K562 (cell line): ENCODE data around the gene MPRIP. TPM values are rescaled to one million over a fixed set of nuclear protein-coding genes. Genes with fewer than 3 reads are reported as not detected.
A peak's percentile ranks its signal among the peaks of the same experiment; 100 is the strongest.

Experiments used
- ATAC-seq: fragments of 200-7000 bp; cut with Tn5 transposase; 3 replicates; pipeline ENCODE4 v1.9.1; 2020; ENCODE audit warnings: moderate library complexity
- BruUV-seq: library from RNA; stranded (reverse); fragments of 400-500 nt; replicated peaks from 2 replicates; lab custom pipeline; 2021; lab: Mats Ljungman, UMichigan
- CTCF ChIA-PET: fragments of 300-600 bp; formaldehyde crosslinking; extraction: SDS; loops from one replicate; lab custom pipeline; 2021; ENCODE audit warnings: low intra/inter-chr PET ratio; lab: Yijun Ruan, JAX
- POLR2A ChIA-PET: fragments of 300-600, 350-650 bp; sonication (Branson Sonifier 250); formaldehyde crosslinking; extraction: SDS; loops from one replicate; lab custom pipeline; 2021; ENCODE audit warnings: antibody characterized with exemption, inconsistent platforms; lab: Yijun Ruan, JAX
- DNase-seq, 4 experiments: peaks; one replicate each; pipeline versions ENCODE4 v3.0.0 to v3.0.0-alpha.2; 2011 to 2018; ENCODE audit warnings: low spot score in 3 of 4, mixed read lengths in 3 of 4; ENCODE audit errors: extremely low read depth in 1 of 4
- FAIRE-seq: peaks from 2 replicates; lab custom pipeline; 2011; peaks lifted over from hg19 to GRCh38; lab: Jason Lieb, UNC
- H2AFZ ChIP-seq: 2 replicates; pipeline ENCODE4 v1.6.0; 2011; ENCODE audit warnings: low read depth, low read length, control low read depth, inconsistent platforms
- H3K27ac ChIP-seq: fragments of 200-600 bp; 3 replicates; pipeline ENCODE4 v1.8.0; 2011; ENCODE audit warnings: low read depth, mild to moderate bottlenecking, control low read depth, inconsistent platforms, low read length, moderate library complexity, mixed read lengths; ENCODE audit errors: extremely low read depth
- H3K27me3 ChIP-seq, 2 experiments: fragments of 300-600 bp in 1 of 2; 2 replicates in 1 of 2; 3 replicates in 1 of 2; pipeline versions ENCODE4 v1.6.0 to v1.8.0; 2011; ENCODE audit warnings: inconsistent platforms in 2 of 2, low read length in 2 of 2, mild to moderate bottlenecking in 1 of 2, mixed read lengths in 1 of 2, moderate library complexity in 1 of 2; ENCODE audit not compliant: control insufficient read depth in 2 of 2, insufficient read depth in 2 of 2
- H3K36me3 ChIP-seq: fragments of 300-600 bp; 3 replicates; pipeline ENCODE4 v1.8.0; 2011; ENCODE audit warnings: mild to moderate bottlenecking, low read length, inconsistent platforms; ENCODE audit not compliant: control insufficient read depth, insufficient read depth
- H3K4me1 ChIP-seq, 2 experiments: fragments of 200-600 bp in 1 of 2; replicated peaks in 1 of 2; 2 replicates in 1 of 2; 3 replicates in 1 of 2; pipeline versions ENCODE4 v1.5.1 to v1.8.0; 2011; ENCODE audit warnings: inconsistent platforms in 2 of 2, low read length in 2 of 2, mild to moderate bottlenecking in 1 of 2, mixed read lengths in 1 of 2, moderate library complexity in 1 of 2; ENCODE audit not compliant: control insufficient read depth in 2 of 2, insufficient read depth in 2 of 2
- H3K4me2 ChIP-seq: 2 replicates; pipeline ENCODE4 v1.6.1; 2011; ENCODE audit warnings: low read length, control low read depth, inconsistent platforms, mixed read lengths; ENCODE audit not compliant: insufficient read depth
- H3K4me3 ChIP-seq: fragments of 200-600 bp; sonication (generic), shearing (Covaris generic); 2 replicates; pipeline ENCODE4 v1.5.1; 2016; ENCODE audit warnings: control low read depth, inconsistent platforms
- H3K79me2 ChIP-seq: fragments of 200-600 bp; 3 replicates; pipeline ENCODE4 v1.8.0; 2011; ENCODE audit warnings: low read length, inconsistent platforms; ENCODE audit not compliant: control insufficient read depth, insufficient read depth
- H3K9ac ChIP-seq, 2 experiments: 2 replicates each; pipeline versions ENCODE4 v1.6.0 to v1.6.1; 2011; ENCODE audit warnings: low read depth in 2 of 2, low read length in 2 of 2, control low read depth in 1 of 2, inconsistent platforms in 1 of 2, mild to moderate bottlenecking in 1 of 2, mixed read lengths in 1 of 2; ENCODE audit not compliant: insufficient read depth in 1 of 2
- H3K9me1 ChIP-seq: one replicate; pipeline ENCODE4 v1.6.0; 2011; ENCODE audit warnings: inconsistent platforms, mild to moderate bottlenecking, low read length, moderate library complexity; ENCODE audit not compliant: control insufficient read depth, insufficient read depth
- H3K9me3 ChIP-seq: replicated peaks from 2 replicates; pipeline ENCODE4 v1.5.1; 2011; ENCODE audit warnings: low read depth, low read length, inconsistent platforms; ENCODE audit not compliant: control insufficient read depth, insufficient read depth
- H4K20me1 ChIP-seq: replicated peaks from 2 replicates; pipeline ENCODE4 v1.6.1; 2011; ENCODE audit warnings: low read length, inconsistent platforms, mixed read lengths; ENCODE audit not compliant: control insufficient read depth, insufficient read depth
- BCL6 ChIP-seq: fragments of 250-450 bp; sonication (Bioruptor Pico); IDR thresholded peaks from 2 replicates; pipeline ENCODE4 v1.4.0; 2020
- CBFA2T2 ChIP-seq: fragments of 450-650 bp; conservative IDR thresholded peaks from 2 replicates; pipeline ENCODE4 v1.6.1; 2017; ENCODE audit warnings: mild to moderate bottlenecking
- EP400 ChIP-seq: fragments of 450-650 bp; IDR thresholded peaks from 2 replicates; pipeline ENCODE4 v1.6.1; 2017; ENCODE audit warnings: antibody characterized with exemption, mild to moderate bottlenecking, moderate library complexity
- HDAC8 ChIP-seq: fragments of 450-650 bp; IDR thresholded peaks from 2 replicates; pipeline ENCODE4 v1.6.1; 2016; ENCODE audit warnings: mild to moderate bottlenecking, missing genetic modification characterization, moderate library complexity, missing compliant biosample characterization
- KLF6 ChIP-seq: fragments of 250-450 bp; sonication (Bioruptor Pico); IDR thresholded peaks from 2 replicates; pipeline ENCODE4 v1.4.0; 2020; ENCODE audit warnings: mild to moderate bottlenecking, moderate library complexity, borderline replicate concordance
- MECOM ChIP-seq: fragments of 250-450 bp; sonication (Bioruptor Pico); IDR thresholded peaks from 2 replicates; pipeline ENCODE4 v1.8.0; 2022; ENCODE audit warnings: inconsistent platforms
- PCBP2 ChIP-seq: fragments of 200-400 bp; formaldehyde crosslinking; IDR thresholded peaks from 2 replicates; pipeline ENCODE4 v1.6.1; 2018; ENCODE audit warnings: low read length, low read depth, mild to moderate bottlenecking, moderate library complexity; ENCODE audit not compliant: poor library complexity, severe bottlenecking
- POLR2AphosphoS5 ChIP-seq: IDR thresholded peaks from 2 replicates; pipeline ENCODE4 v1.6.1; 2011; ENCODE audit warnings: mild to moderate bottlenecking, low read depth, low read length, moderate library complexity; ENCODE audit not compliant: control insufficient read depth, insufficient read depth
- SRSF3 ChIP-seq: fragments of 200-400 bp; formaldehyde crosslinking; IDR thresholded peaks from 2 replicates; pipeline ENCODE4 v1.6.1; 2016; ENCODE audit warnings: mild to moderate bottlenecking, low read length, moderate library complexity; ENCODE audit not compliant: insufficient read depth
- ZNF23 ChIP-seq: fragments of 250-450 bp; sonication (Bioruptor Pico); IDR thresholded peaks from 2 replicates; pipeline ENCODE4 v1.4.0; 2020; ENCODE audit warnings: mild to moderate bottlenecking
- WGBS: fragments of 100-300 bp; shearing (Covaris generic); methylation state at CpG from one replicate; pipeline ENCODE4 v1.1.6; 2016; ENCODE audit warnings: low coverage, mixed read lengths; ENCODE audit not compliant: insufficient coverage; ENCODE audit errors: missing lambda C conversion rate; 5-methylcytosine and 5-hydroxymethylcytosine counted together
- in situ Hi-C: fragments of 300-500 bp; cut with MboI; formaldehyde crosslinking; loops from 4 replicates; pipeline ENCODE4 v1.15.0; 2018; ENCODE audit warnings: inconsistent platforms, mixed read lengths
- intact Hi-C: fragments of 100-400 bp; cut with micrococcal nuclease; formaldehyde crosslinking; loops from 2 replicates; pipeline ENCODE4 v1.14.2; 2022
- polyA plus RNA-seq, 8 experiments: library from polyadenylated mRNA; depleted of rRNA in 4 of 8; stranded (reverse) in 5 of 8; unstranded in 3 of 8; fragments of >200 nt; fragmentation: Nextera tagmentation in 2 of 8; fragmentation: Illumina TruSeq in 1 of 8; extraction: Ambion mirVana in 2 of 8; extraction: Trizol in 1 of 8; gene quantifications; 2 replicates each; pipeline versions ENCODE4 v1.2.1 to v1.2.3, GENCODE V29; 2011 to 2014; ENCODE audit warnings: inconsistent platforms in 1 of 8, missing spikeins in 1 of 8
- total RNA-seq, 7 experiments: library from RNA; depleted of rRNA in 6 of 7; stranded (reverse); fragments of >200 nt in 6 of 7; fragmentation: Illumina TruSeq in 2 of 7; extraction: Trizol in 2 of 7; gene quantifications; 2 replicates each; pipeline versions ENCODE4 v1.2.1 to v1.2.3, GENCODE V29; 2011 to 2021; ENCODE audit warnings: low replicate concordance in 1 of 7

Gene MPRIP
- total and polyA plus RNA-seq, 9 of the 15 experiments (the other 6 are each of a cell fraction or from before 2014, with no cell fraction given), result 10.0 to 72.6 (median 30.1) TPM

DNA sequence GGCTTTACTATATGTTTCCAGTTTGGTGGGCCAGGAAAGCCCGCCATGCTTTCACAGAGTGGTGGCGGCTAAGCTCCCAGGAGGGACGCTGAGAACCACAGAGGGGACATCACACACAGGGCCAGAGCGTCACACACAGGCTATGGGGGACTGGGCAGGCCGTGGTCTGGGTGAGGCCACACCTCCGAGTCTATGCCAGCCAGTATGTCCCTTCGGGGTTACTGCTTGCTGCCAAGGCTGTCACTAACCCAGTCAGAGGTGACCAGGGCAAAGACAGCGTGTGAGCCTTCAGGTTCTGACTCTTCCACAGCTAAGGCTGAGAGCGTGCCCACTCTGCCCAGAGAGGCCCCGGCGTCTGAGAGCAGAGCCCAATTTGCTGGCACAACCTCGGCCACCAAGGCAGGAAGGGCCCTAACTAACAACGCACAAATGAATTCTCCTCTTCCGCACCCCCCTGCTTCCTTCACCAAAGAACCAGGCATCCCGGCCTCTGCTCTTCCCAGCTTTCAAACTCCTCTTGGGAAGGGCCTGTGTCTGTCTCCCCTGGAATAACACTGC is 161.0 kb downstream of the MPRIP start:
- Histone ChIP-seq H3K27ac (no peak overlapping the region), H3K9me3 (no peaks in the 10 kb centered on the region), H3K4me2 (peak overlapping the region; percentile 84; the same call in 1 of the 2 replicates), H3K4me3 (no peak overlapping the region), H3K36me3 (peaks cover 48% of the 10 kb centered on the region; the same call in 2 of the 3 replicates), H3K27me3 (no peaks in the 10 kb centered on the region), H2AFZ (no peak overlapping the region), H3K79me2 (peaks cover 47% of the 10 kb centered on the region), H3K9ac (peak overlapping the region in 1 of 2 experiments; percentile 80; a peak in 2 of 4 replicates), H4K20me1 (no peaks in the 10 kb centered on the region), H3K9me1 (no peaks in the 10 kb centered on the region), H3K4me1 (peaks cover 10 to 39% of the 10 kb centered on the region in 2 experiments; a peak in 4 of 5 replicates)
- in situ Hi-C loops (no loop called here), intact Hi-C loops (no loop called here)
- DNase-seq (no peak), FAIRE-seq (no peak), ATAC-seq (no peak)
- ChIA-PET CTCF (no interaction called here), POLR2A (no interaction called here)
- TF ChIP-seq SRSF3, result no peak
- TF ChIP-seq BCL6 (CRISPR knock-in tag), result no peak
- TF ChIP-seq HDAC8 (tag), result no peak
- no peak for TF ChIP-seq PCBP2
- TF ChIP-seq ZNF23 (CRISPR knock-in tag), result no peak
- no peak for TF ChIP-seq KLF6 (CRISPR knock-in tag)
- TF ChIP-seq CBFA2T2, result no peak
- TF ChIP-seq POLR2AphosphoS5, result no peak
- no peak for TF ChIP-seq EP400
- no peak for TF ChIP-seq MECOM (CRISPR knock-in tag)
- BruUV-seq, result no TSS peak
- WGBS, result 98% methylated on average over 8 of the region's 15 CpGs
